Measurements from ENCODE around the gene VN1R5. TPM values are rescaled to one million over a fixed set of nuclear protein-coding genes. Genes with fewer than 3 reads are reported as not detected.

VN1R5 gene
- total and polyA plus RNA-seq, 2 of the 13 experiments (the other 11 are each of a cell fraction or from before 2014, with no cell fraction given), result not detected

GRCh38 chr1:247210376-247211117 is 45.3 kb upstream of the VN1R5 start (continued):
- no peak for TF ChIP-seq ZNF431 (CRISPR knock-in tag; IDR thresholded peaks at IDR 0.05; ENCODE audit: borderline replicate concordance, low read depth)
- TF ChIP-seq PAF1 (CRISPR knock-in tag; IDR thresholded peaks at IDR 0.05), result no peak
- TF ChIP-seq RXRA (CRISPR knock-in tag; IDR thresholded peaks at IDR 0.05), result peak; percentile 35; the same call in 1 of the 2 replicates
- TF ChIP-seq REST (IDR thresholded peaks at IDR 0.05; ENCODE audit: borderline replicate concordance in 1 of 2, low read depth in 1 of 2, low read length in 2 of 2), result no peak
- 0 out of 2 replicates have a peak, but pooled peaks have one; percentile 72 for TF ChIP-seq MXD3 (CRISPR knock-in tag; IDR thresholded peaks at IDR 0.05)
- TF ChIP-seq ZNF234 (CRISPR knock-in tag; conservative IDR thresholded peaks at IDR 0.05), result no peak
- TF ChIP-seq ZBTB2 (CRISPR knock-in tag; IDR thresholded peaks at IDR 0.05; ENCODE audit: low read depth), result no peak
- TF ChIP-seq ZNF704 (CRISPR knock-in tag; IDR thresholded peaks at IDR 0.05; ENCODE audit: borderline replicate concordance), result peak; percentile 42; the same call in 1 of the 2 replicates
- peak; percentile 76; the same call in 1 of the 2 replicates for TF ChIP-seq TFDP2 (CRISPR knock-in tag; IDR thresholded peaks at IDR 0.05)
- TF ChIP-seq ZNF713 (CRISPR knock-in tag; IDR thresholded peaks at IDR 0.05), result no peak
- TF ChIP-seq FOSL2 (CRISPR knock-in tag; IDR thresholded peaks at IDR 0.05), result no peak
- TF ChIP-seq DRAP1 (CRISPR knock-in tag; IDR thresholded peaks at IDR 0.05), result peak; percentile 64
- no peak for TF ChIP-seq NFKBIZ (CRISPR knock-in tag; IDR thresholded peaks at IDR 0.05)
- no peak for TF ChIP-seq ZNF672 (CRISPR knock-in tag; IDR thresholded peaks at IDR 0.05)
- no peak for TF ChIP-seq KDM5A (IDR thresholded peaks at IDR 0.05; ENCODE audit: borderline replicate concordance, low read length)
- TF ChIP-seq SUZ12 (IDR thresholded peaks at IDR 0.05; ENCODE audit: low read depth, low read length), result no peak
- no peak for TF ChIP-seq E2F2 (CRISPR knock-in tag; IDR thresholded peaks at IDR 0.05; ENCODE audit: borderline replicate concordance)
- no peak for TF ChIP-seq SATB2 (CRISPR knock-in tag; IDR thresholded peaks at IDR 0.05)
- TF ChIP-seq RBAK (CRISPR knock-in tag; IDR thresholded peaks at IDR 0.05), result no peak
